HG03135 (cell line): Measurements from ENCODE around the gene TMEM63C.
"Not testable (repeated sequence)": the region's sequence is repeated elsewhere in the genome, so short reads cannot be mapped to it uniquely, and the experiment has no call there.

Experiments used
- ATAC-seq: cut with Tn5 transposase; IDR thresholded peaks from one replicate; pipeline ENCODE4 v1.9.1; 2021; ENCODE audit warnings: mild to moderate bottlenecking, moderate library complexity; ENCODE audit not compliant: unreplicated experiment

Gene TMEM63C

DNA sequence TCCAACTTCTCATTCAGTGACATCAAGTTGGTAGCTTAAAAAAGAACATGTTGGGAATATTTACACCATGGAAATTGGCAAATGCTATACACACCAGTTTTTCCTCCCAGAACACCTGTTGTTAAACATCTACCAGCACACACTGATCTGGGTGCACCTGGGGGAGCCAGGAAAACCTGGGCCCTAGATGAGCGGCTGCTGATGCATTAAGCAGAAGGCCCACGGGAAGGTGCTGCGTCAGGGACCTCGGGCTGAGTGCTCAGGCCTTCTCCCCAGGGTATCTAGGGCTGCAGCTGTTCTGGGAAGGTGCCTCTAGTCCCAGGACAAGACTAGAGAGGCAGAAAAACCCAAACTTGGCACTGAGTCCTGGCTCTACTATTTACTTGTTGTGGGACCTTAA is 92.2 kb downstream of the TMEM63C start:
- ATAC-seq: no peak

DNA sequence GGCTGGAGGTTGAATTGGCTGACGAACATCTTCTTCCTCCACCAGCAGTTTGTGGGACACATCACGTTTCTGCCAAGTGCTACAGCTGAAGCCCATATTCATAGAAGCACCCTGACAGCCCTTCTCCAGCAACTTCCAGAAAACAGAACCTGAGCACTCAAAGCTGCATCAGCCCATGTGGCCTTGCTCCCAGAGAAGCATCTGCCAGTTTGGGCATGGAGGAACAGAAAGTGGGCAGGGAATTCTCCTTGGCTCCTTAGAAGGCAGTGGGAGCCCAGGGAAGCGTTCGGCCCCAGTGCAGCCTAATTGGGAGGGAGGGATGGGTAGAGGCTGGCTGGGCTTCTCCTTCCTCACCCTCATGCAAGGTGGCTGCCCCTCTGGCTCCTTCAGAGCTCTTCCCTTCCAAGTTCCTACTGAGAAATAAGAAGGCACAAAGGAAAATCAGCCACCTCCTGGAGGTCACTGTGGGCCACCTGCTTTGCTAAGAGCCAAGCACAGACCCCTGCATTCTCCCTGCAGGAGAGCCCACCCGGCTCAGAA is 93.5 kb downstream of the TMEM63C start:
- ATAC-seq: no peak

DNA sequence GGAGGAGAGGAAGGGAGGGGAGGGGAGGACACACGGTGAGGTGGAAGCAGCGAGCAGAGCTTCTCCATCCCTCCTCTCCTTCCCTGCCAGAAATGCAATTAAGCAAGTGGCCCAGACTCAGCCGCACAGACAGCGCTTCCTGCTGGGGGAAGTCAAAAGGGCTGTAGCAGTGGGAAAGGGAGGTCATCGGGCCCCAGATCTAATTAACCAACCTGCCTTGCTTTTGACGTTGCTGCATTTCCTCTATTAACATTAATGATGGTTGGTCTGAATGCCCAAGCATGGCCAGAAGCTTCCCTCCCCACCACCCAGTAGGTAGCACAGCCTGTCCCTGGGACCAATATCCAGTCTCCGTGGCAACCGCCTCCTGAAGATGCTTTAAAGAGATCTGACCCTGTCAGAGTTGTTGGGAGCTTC is 94.0 kb downstream of the TMEM63C start:
- no peak for ATAC-seq

DNA sequence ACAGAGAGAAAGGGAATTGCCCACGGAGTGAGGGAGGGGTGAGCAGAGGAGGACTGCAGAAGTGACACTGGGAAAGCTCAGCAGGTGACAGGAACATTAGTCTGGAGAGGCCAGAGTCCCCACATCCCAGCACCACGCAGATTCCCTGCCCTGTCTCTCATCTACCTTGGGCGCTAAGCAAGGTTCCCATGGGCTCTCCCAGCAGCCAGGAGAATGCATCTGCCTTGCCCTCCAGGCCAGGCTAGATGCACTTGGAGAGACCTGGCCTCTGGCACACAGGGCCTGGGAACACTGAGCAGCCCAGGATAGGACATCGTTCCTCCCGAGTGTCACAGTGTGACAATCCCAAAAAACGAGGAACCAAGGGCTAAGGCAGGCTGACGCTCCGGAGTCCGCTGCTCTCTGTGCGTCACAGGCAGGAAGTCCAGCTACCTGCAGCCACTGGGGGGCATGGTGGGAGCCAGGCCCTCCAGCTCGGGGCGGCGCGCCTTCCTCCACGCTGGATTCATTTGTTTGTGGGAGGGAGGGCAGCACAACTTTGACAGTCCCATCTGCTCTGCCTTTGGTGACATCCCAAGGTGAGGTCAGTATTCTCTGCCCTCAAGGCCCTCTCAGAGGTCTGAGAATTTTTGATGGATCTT is 94.8 kb downstream of the TMEM63C start:
- ATAC-seq: no peak

DNA sequence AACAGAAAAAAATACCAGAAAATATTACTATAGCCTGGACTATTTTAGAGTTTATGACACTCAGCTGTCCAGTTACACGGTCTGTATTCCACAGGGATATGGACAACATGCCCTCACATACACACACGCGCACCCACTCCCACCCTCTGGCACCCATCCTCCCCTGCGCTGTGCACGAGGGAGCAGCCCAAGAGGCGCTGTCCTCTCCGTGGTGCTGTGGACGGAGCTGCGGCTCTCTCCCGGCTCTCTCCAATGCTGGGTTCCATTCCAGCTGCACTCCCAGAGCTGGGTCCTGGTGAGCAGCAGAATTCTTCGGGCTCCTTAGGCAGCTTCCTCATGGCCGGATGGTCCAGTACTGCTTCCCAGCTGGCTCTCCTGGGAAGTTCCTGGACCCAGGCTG is 95.4 kb downstream of the TMEM63C start:
- no peak for ATAC-seq

DNA sequence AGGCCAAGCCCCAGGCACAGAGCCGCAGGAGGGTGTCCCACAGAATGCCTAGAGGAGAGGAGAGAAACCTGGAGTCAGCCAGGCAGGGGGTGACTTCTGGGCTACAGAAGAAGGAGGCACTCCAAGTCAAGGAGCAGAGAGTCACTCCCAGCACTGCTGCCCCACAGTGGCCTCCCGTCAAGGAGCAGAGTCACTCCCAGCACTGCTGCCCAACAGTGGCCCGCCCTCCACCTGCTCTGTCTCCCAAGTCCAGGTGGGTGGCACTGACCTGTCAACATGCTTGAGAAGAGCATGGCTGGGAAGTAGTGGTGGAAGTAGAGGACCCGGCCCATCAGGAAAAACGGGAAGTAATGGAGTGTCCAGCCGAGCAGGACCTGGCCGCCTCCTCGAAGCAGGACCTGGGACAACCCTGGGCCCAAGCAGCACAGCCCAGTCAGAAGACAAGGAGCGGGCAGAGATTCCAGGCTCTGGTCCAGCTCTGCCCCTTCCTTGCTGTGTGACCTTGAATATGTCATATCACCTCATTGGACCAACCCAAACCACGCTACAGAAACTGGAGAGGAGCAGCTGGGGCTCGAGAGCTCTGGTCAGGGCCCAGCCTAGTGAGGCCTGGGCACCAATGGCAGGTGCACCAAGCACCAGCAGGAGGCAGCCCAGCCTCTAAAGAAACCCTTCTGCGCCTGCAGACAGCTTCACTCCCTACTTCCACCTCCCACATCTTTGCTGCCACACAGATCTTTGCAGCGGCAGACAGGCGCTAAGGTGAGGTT is 97.0 kb downstream of the TMEM63C start:
- no peak for ATAC-seq

DNA sequence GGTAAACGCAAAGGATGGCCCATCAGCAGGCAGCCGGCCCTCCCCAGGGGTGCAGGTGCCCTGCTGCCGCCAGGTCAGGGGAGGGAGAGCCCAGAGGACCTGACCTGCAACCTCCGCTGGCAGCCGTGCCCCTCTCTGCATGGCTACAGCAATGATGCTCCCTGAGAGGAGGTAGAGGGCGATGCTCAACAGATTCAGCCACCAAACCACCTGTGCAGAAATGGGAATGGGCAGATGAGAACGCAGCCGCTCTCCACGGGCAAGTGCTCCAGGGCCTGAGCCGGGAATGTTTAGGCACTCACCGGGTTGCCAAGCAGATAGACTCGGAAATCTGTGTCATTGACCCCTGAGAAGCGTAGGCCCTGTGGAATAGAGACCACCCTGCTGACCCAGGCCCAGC is 98.1 kb downstream of the TMEM63C start:
- ATAC-seq: no peak

DNA sequence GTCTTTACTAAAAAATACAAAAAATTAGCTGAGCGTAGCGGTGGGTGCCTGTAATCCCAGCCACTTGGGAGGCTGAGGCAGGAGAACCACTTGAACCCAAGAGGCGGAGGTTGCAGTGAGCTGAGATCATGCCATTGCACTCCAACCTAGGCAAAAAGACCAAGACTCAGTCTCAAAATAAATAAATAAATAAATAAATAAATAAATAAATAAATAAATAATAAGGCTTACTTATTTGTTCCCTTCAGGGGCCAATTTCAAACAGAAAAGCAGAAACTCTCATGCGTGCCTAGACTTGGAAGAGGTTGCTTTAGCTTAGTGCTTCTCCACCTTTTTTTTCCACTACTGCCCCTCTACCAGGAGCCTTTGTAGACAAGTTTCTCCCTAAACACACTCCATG is 99.3 kb downstream of the TMEM63C start:
- ATAC-seq: not testable (repeated sequence)

DNA sequence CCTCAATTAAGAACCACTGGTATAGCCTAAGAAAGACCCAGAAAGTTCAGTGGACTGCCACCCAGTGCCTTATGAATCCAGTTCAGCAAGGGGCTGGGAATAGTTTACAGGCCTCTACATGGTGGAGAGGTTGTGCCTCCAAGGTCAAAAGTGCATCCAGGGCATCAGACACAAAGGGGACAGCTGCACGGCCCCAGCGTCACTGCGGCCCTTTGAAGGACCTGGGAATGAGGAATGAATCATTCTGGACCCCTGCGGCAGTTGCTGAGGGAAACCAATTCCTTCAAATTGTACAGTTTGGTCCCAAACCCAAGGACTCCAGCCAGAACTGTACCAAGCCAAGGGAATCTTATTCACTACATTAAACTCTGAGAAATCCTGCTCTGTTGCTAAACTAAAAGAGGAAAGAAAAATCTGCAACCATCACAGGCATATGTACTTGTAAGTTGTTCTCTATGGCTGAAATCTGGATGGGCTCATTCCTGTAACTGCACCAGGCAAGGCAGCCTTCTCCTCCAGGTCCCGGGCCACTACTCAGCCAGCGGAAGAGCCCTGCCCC is 100.3 kb downstream of the TMEM63C start:
- no peak for ATAC-seq

DNA sequence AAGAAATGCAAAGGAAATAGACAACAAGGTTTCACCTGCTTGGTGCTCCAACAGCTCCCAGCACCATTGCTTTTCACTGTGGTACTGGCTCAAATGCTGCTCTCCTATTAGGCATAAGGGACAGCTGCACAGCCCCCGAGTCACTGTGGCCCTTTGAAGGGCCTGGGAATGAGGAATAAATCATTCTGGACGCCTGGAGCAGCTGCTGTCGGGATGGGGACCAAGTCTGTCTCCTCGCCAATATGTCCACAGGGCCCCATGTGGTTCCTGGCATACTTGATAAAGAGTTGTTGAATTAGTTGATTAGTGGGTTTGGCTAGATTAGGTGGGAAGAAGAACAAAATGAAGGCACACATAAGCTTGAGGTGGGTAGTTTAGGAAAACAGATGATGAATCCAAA is 102.5 kb downstream of the TMEM63C start:
- no peak for ATAC-seq

DNA sequence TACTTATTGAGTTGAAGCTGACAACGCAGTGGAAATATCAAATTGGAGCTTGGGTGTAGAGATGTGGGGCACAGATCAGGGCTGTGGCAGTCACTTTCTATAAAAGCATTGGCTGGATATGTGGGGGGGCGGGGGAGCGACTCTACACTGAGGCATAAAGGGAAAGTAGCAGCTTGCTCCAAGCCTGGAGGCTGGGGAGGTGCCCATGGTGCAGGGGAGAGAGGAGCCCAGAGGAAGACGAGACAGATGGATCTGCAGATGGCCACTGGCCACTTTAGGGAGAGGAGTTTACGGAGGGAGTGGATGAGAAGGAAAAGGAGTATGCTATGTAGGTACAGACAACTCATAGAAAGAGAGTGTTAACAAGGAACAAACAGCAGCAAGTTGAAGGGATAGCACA is 102.9 kb downstream of the TMEM63C start:
- ATAC-seq: no peak

DNA sequence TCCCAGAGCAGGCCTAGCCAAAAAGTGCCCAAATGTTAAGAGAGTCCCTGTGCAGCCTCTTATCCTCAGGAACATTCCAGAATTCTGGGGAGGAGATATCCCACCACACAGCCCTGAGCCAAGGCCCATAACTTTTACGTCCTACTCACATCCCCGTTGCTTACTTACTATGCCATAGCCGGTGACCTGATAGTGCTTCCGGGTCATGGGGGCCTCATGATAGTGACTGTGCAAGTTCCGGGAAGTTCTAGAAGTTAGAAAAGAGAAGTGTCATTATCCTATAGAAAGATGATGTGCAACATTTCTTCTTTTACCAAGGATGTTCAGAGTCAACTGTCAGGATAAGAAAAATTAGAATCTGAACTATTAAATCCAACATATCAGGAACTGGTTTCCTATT is 105.0 kb downstream of the TMEM63C start:
- ATAC-seq: no peak

DNA sequence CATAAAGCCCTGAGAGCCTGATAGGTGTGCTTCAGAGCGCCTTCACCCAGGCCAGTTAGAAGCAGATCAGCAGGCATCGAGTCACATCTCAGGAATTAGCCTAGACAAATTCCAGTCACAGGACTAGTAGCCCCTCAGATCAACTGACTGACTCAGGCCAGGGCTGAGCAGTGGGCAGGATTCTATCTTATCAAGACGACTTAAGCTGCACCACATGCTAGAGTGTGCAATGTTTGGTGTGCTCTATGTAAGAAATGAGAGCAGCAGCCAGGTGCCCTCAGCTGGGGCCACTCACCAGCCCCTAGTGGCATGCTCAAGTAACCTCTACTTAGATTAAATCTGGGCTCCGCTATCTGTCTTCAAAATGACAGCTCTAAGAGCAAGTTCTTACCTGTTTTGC is 109.1 kb downstream of the TMEM63C start:
- no peak for ATAC-seq

DNA sequence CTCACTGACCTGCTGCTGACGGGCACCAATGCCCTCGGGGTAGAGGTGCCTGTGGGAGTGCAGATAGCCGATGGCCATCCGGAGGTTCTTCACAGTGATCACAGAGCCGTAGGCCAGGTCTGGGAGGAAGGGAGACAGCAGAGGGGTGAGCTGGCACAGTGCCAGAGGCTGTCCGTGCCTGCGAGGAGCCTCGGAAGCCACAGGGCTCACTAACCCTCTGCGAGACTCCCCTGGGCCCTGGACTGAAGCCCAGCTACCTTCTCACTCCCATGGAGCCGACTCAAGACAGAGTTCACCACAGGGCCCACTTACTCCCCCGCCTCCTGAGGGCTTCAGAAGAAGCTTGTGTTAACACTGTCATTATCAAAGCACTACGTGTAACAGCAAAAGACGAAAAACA is 114.6 kb downstream of the TMEM63C start:
- ATAC-seq: no peak

DNA sequence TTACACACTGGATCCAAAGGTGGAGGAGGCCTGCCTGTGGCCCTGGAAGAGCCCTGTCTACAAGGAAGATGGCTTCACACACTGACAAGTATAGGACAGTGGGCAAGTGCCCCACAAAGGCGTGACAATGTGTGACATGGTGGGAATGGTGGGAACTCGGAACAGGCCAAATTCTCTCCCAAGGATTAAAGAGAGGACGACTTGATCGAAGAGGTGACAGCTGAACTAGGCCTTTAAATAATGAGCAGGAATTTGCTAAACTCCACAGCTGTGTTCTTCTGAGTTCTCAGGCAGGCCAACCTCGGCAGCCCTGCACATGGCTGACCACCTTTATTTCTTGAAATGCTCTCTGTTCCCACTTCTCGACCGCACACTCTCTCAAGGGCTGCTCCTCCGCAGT is 115.3 kb downstream of the TMEM63C start:
- no peak for ATAC-seq

DNA sequence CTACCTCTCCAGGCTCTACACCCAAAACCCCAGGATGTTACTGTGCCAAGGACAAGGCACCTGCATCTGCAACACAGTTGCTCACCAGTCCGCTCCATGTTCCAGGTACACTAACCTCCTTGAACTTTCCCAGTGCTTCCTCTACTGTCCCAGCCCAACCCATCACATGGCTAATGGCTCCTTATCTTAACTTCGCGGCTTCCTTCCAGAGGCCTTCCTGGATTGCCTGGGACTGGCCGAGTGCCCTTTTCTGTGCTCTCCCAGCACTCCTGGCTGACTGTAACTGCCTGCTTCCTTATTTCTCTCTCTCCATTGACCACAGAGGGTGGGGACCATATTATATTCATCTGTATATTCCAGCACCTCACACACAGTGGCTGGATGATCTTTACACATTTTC is 118.2 kb downstream of the TMEM63C start:
- ATAC-seq: no peak

DNA sequence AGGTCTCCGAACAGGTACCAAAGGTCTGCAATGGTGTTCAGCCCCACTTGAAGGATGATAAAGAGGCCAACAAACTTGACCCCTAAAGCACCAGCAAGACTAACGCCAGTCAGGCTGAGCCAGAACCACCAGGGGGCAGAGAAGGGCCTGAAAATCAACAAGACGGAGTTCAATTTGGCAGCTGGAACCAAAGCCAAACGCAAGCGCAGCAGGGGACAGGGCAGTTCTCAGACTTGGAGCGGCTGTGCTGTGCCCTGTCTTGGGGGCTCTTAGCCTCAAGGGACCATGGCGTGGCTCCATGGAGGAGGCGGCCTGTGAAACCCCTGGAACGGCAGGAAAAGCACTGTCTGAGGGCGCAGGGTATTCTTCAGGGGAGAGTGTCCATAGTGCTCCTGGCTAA is 119.5 kb downstream of the TMEM63C start:
- no peak for ATAC-seq

DNA sequence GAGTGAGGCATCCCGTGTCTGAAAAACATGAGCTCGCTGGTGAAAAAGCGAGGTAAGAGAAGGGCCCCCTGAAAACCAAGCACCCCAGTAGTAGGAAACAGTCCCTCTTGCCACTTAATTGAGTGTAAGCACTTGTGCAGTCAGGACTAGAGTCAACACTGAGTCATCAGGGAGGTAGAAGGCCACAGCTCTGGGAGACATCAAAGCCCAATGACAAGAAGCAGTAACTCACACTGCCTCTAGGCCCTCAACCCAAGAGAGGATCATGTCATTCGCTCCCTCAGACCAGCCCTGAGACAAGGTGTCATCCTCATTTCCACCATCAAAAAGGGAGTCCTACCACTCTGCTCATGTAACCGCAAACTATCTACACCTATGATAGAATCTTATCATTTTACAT is 121.3 kb downstream of the TMEM63C start:
- no peak for ATAC-seq

DNA sequence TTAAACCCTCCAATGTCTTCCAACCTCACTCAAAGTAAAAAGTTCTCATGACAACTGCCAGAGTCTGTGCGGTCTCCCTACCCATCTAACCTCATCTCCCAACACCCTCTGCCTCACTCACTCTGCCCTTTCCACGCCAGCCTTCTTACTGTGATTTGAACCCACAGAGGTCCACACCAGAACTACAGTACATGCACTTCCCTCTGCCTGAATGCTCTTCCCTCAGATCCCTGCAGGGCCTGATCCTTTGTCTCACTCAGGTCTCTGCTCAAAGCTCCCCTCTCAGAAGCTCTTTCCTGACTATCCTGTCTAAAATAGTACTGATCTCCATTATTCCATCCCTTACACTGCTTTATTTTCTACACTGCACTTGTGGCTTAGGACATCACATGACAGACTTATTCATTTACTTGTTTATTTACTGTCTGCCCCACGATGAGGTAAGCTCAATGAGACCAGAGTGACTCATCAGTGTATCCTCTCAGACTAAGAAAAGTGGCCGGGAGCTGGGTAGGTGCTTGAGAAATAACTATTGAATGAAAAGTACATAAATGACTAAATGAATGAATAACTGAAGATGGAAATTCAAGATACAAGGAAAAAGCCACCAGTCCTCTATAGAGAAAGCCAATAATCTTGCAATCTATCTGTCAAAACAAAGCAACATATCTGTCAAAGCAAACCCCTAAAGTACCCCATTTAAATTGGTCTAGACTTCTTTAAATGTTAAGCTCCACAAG is 122.0 kb downstream of the TMEM63C start:
- ATAC-seq: no peak

DNA sequence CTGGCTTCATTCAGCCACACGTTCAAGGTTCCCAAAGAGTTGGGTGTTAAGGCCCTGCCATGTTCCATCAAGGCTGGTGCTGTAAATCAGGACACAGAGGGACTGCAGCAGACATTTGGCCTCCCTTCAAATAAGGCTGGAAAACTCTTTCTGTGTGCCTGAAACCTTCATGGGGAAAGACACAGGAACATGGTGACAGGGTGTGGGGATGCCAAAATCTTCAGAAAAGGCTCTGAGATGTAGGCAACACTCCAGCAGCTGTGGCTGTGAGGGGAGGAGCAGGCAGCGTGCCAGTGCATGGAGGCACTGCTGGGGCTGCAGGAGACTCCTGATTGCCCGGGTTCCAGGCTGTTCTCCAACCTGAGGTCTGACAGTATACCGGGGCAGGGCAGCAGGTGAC is 124.1 kb downstream of the TMEM63C start:
- no peak for ATAC-seq

DNA sequence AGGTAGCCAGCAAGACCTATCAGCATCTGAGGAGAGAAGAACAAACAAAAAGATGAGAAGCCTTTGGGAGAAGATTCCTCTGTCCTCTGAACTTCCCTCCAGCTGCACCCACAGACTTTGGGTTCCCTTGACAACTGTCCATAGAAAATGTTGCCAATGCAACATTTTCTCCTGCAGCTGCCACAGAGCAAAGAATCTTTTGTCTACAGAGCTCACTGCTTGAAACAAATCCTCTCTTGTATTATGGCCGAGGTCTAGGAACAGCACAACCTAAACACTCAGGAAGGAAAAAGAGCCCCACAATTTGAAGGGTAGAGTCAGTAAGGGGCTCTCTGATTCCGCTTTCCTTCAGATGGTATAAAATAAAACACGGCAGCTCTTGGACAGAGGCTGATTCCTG is 124.8 kb downstream of the TMEM63C start:
- no peak for ATAC-seq
